ENCODE results near the gene ATP8A2. TPM values are rescaled to one million over a fixed set of nuclear protein-coding genes. Genes with fewer than 3 reads are reported as not detected.

ATP8A2 gene
- total RNA-seq, 1 donor from 2014 or later, result 3.4 TPM

GRCh38 chr13:25910243-25910642 lies 538.5 kb downstream of the ATP8A2 start:
- no peak for TF ChIP-seq CTCF (conservative IDR thresholded peaks at IDR 0.05)
- DNase-seq (ENCODE audit: low read depth, low spot score), result no peak
- Mint-ChIP-seq H3K27me3 (ENCODE audit: low read depth) (peaks cover 74% of the 10 kb centered on the region), H3K27ac (ENCODE audit: unreplicated experiment) (no peak overlapping the region), H3K36me3 (ENCODE audit: low read depth) (no peaks in the 10 kb centered on the region), H3K9me3 (no peaks in the 10 kb centered on the region), H3K4me1 (peaks cover 20% of the 10 kb centered on the region), H3K4me3 (no peak overlapping the region)

GRCh38 chr13:25910991-25911419 lies 539.2 kb downstream of the ATP8A2 start:
- Mint-ChIP-seq H3K4me3 (no peak overlapping the region), H3K9me3 (no peaks in the 10 kb centered on the region), H3K4me1 (peaks cover 20% of the 10 kb centered on the region), H3K27me3 (ENCODE audit: low read depth) (peaks cover 82% of the 10 kb centered on the region), H3K27ac (ENCODE audit: unreplicated experiment) (no peak overlapping the region), H3K36me3 (ENCODE audit: low read depth) (no peaks in the 10 kb centered on the region)
- DNase-seq (ENCODE audit: low read depth, low spot score), result no peak
- TF ChIP-seq CTCF (conservative IDR thresholded peaks at IDR 0.05), result no peak

- DNase-seq (ENCODE audit: low read depth, low spot score), result no peak
- no peak overlapping the region for H3K4me3 Mint-ChIP-seq
- TF ChIP-seq CTCF (conservative IDR thresholded peaks at IDR 0.05), result no peak
- no peaks in the 10 kb centered on the region for H3K36me3 Mint-ChIP-seq (ENCODE audit: low read depth)
- no peak overlapping the region for H3K27ac Mint-ChIP-seq (ENCODE audit: unreplicated experiment)
- no peaks in the 10 kb centered on the region for H3K9me3 Mint-ChIP-seq
- H3K4me1 Mint-ChIP-seq, result peaks cover 20% of the 10 kb centered on the region
- peaks cover 93% of the 10 kb centered on the region for H3K27me3 Mint-ChIP-seq (ENCODE audit: low read depth)
Measured at GRCh38 chr13:25912961-25913360, 541.2 kb downstream of the ATP8A2 start.

GRCh38 chr13:25915840-25916518 lies 544.2 kb downstream of the ATP8A2 start:
- no peak for TF ChIP-seq CTCF (conservative IDR thresholded peaks at IDR 0.05)
- no peaks in the 10 kb centered on the region for H3K36me3 Mint-ChIP-seq (ENCODE audit: low read depth)
- H3K27ac Mint-ChIP-seq (ENCODE audit: unreplicated experiment), result no peak overlapping the region
- H3K9me3 Mint-ChIP-seq, result no peaks in the 10 kb centered on the region
- no peak for DNase-seq (ENCODE audit: low read depth, low spot score)
- H3K4me3 Mint-ChIP-seq, result no peak overlapping the region
- H3K4me1 Mint-ChIP-seq, result peaks cover 7% of the 10 kb centered on the region
- H3K27me3 Mint-ChIP-seq (ENCODE audit: low read depth), result peaks cover 92% of the 10 kb centered on the region

- peaks cover 4% of the 10 kb centered on the region for H3K4me1 Mint-ChIP-seq
- DNase-seq (ENCODE audit: low read depth, low spot score), result no peak
- H3K36me3 Mint-ChIP-seq (ENCODE audit: low read depth), result no peaks in the 10 kb centered on the region
- TF ChIP-seq CTCF (conservative IDR thresholded peaks at IDR 0.05), result no peak
- no peak overlapping the region for H3K4me3 Mint-ChIP-seq
- H3K27me3 Mint-ChIP-seq (ENCODE audit: low read depth), result peaks cover 67% of the 10 kb centered on the region
- no peaks in the 10 kb centered on the region for H3K9me3 Mint-ChIP-seq
- no peak overlapping the region for H3K27ac Mint-ChIP-seq (ENCODE audit: unreplicated experiment)
Measured at GRCh38 chr13:25920277-25920676, 548.5 kb downstream of the ATP8A2 start.
